Measurements from ENCODE around the gene LRRC56. TPM values are rescaled to one million over a fixed set of nuclear protein-coding genes. Genes with fewer than 3 reads are reported as not detected.

LRRC56 gene
- polyA plus RNA-seq, 1 experiment = 0.86 TPM

- H3K27ac ChIP-seq (ENCODE audit: low read depth, low read length) = no peak overlapping the region
- H3K4me3 ChIP-seq (ENCODE audit: low read depth, low read length) = no peak overlapping the region
- CTCF ChIA-PET = no interaction called here
- POLR2A ChIA-PET = no interaction called here
- DNase-seq (ENCODE audit: low read depth, low spot score) = no peak
- H3K27me3 ChIP-seq (ENCODE audit: control insufficient read depth, insufficient read depth, low read length) = peaks cover 13% of the 10 kb centered on the region
- peaks cover under 1% of the 10 kb centered on the region; the same call in 1 of the 2 replicates for H3K9me3 ChIP-seq (ENCODE audit: control insufficient read depth, insufficient read depth, low read length)
- TF ChIP-seq CTCF (IDR thresholded peaks at IDR 0.05; ENCODE audit: low read depth, low read length) = no peak
Measured at GRCh38 chr11:551131-551530, 13.8 kb downstream of the LRRC56 start.

- CTCF ChIA-PET = interaction anchor here (1.1 kb wide), 1 partner anchor 177 kb away, joined by 3 read pairs; no protein-coding TSS in a partner anchor
Measured at GRCh38 chr11:551596-551995, 14.3 kb downstream of the LRRC56 start.

GRCh38 chr11:553083-553987 is 16.0 kb downstream of the LRRC56 start:
- CTCF ChIA-PET = interaction anchor here (2.2 kb wide), 1 partner anchor 174 kb away, joined by 5 read pairs; no protein-coding TSS in a partner anchor
- DNase-seq (ENCODE audit: low read depth, low spot score) = no peak
- Histone ChIP-seq H3K27ac (ENCODE audit: low read depth, low read length) (no peak overlapping the region), H3K4me3 (ENCODE audit: low read depth, low read length) (no peak overlapping the region), H3K27me3 (ENCODE audit: control insufficient read depth, insufficient read depth, low read length) (peaks cover 34% of the 10 kb centered on the region), H3K9me3 (ENCODE audit: control insufficient read depth, insufficient read depth, low read length) (peaks cover 3% of the 10 kb centered on the region; the same call in 1 of the 2 replicates)
- POLR2A ChIA-PET = no interaction called here
- TF ChIP-seq CTCF (IDR thresholded peaks at IDR 0.05; ENCODE audit: low read depth, low read length) = no peak

More at GRCh38 chr11:551596-551995, 14.3 kb downstream of the LRRC56 start:
- H3K27ac ChIP-seq (ENCODE audit: low read depth, low read length) = no peak overlapping the region
- TF ChIP-seq CTCF (IDR thresholded peaks at IDR 0.05; ENCODE audit: low read depth, low read length) = no peak
- no peak overlapping the region for H3K4me3 ChIP-seq (ENCODE audit: low read depth, low read length)
- POLR2A ChIA-PET = no interaction called here
- H3K9me3 ChIP-seq (ENCODE audit: control insufficient read depth, insufficient read depth, low read length) = peaks cover 3% of the 10 kb centered on the region; the same call in 1 of the 2 replicates
- DNase-seq (ENCODE audit: low read depth, low spot score) = no peak
- H3K27me3 ChIP-seq (ENCODE audit: control insufficient read depth, insufficient read depth, low read length) = peaks cover 18% of the 10 kb centered on the region

GRCh38 chr11:553988-554340 is 16.6 kb downstream of the LRRC56 start:
- H3K27me3 ChIP-seq (ENCODE audit: control insufficient read depth, insufficient read depth, low read length) = peaks cover 39% of the 10 kb centered on the region
- CTCF ChIA-PET = interaction anchor here (1.3 to 2.2 kb wide), 3 partner anchors 8 to 230 kb away, joined by 5 to 8 read pairs (median 6); no protein-coding TSS in a partner anchor
- no peak overlapping the region for H3K27ac ChIP-seq (ENCODE audit: low read depth, low read length)
- DNase-seq (ENCODE audit: low read depth, low spot score) = no peak
- POLR2A ChIA-PET = no interaction called here
- TF ChIP-seq CTCF (IDR thresholded peaks at IDR 0.05; ENCODE audit: low read depth, low read length) = no peak
- H3K4me3 ChIP-seq (ENCODE audit: low read depth, low read length) = no peak overlapping the region
- H3K9me3 ChIP-seq (ENCODE audit: control insufficient read depth, insufficient read depth, low read length) = peaks cover 3% of the 10 kb centered on the region; the same call in 1 of the 2 replicates
